Peyer's patch (tissue), 4 donors: ENCODE measurements around the gene NOTO.
A peak's percentile ranks its signal among the peaks of the same experiment; 100 is the strongest.

Source experiments
- POLR2A ChIP-seq, 2 donors: fragments of 450-650 bp; IDR thresholded peaks; one replicate each; pipeline ENCODE4 v1.5.1; 2017; ENCODE audit warnings: antibody characterized with exemption in 2 of 2, mild to moderate bottlenecking in 2 of 2, moderate library complexity in 2 of 2
- TF ChIP-seq, protein P1 (sequence below), 6 experiments: fragments of 450-650 bp in 4 of 6; fragments of 200-600 bp in 2 of 6; sonication (generic) in 1 of 6; IDR thresholded peaks; one replicate each; pipeline ENCODE4 v1.5.1; 2017 to 2019; ENCODE audit warnings: antibody characterized with exemption in 6 of 6, mild to moderate bottlenecking in 3 of 6, moderate library complexity in 1 of 6

DNA sequence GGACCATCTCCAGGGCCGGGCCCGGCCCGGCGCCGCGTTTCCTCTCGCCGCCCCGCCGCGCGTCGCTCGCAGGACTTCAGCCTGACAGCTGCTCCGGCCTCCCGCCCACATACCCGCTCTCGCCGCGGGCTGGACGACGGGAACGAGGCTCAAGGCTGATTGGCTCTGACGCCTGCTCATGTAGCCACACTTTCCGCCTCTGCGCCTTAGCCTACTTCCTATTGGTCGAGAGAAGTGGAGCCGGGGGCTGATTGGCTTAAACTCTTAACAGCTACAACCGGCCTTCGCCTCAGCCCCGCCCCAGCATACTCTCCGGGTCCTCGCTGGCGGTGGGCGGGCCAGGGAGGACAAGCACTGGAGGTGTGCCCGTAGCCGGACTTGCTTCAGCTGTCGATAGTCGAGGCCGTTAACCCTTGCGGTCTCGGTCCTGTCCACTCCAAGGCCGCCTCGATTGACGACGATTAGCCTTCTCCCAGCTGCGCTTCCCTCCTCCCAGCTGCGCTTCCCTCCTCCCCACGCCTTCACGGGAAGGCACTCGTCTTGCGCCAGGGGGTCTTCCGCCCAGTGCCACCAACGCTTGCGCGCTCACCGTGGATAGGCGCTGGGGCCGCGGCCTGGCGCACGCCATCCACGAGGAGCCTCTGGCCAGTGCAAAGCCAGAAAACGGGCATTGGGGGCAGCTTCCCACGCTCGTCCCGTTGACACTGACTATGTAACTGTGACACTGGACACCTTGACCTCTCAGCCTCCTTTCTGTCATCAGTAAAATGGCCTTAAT lies 31.0 kb downstream of the NOTO start, which contains the start of gene PRADC1:
- TF ChIP-seq, protein P1, sequence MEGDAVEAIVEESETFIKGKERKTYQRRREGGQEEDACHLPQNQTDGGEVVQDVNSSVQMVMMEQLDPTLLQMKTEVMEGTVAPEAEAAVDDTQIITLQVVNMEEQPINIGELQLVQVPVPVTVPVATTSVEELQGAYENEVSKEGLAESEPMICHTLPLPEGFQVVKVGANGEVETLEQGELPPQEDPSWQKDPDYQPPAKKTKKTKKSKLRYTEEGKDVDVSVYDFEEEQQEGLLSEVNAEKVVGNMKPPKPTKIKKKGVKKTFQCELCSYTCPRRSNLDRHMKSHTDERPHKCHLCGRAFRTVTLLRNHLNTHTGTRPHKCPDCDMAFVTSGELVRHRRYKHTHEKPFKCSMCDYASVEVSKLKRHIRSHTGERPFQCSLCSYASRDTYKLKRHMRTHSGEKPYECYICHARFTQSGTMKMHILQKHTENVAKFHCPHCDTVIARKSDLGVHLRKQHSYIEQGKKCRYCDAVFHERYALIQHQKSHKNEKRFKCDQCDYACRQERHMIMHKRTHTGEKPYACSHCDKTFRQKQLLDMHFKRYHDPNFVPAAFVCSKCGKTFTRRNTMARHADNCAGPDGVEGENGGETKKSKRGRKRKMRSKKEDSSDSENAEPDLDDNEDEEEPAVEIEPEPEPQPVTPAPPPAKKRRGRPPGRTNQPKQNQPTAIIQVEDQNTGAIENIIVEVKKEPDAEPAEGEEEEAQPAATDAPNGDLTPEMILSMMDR (IDR thresholded peaks at IDR 0.05), result peak in 1 of 6 experiments; percentile 5
- TF ChIP-seq POLR2A (IDR thresholded peaks at IDR 0.05), result peak; percentile 73 to 81
